Mesenchymal stem cell (in vitro differentiated cells and primary cell): Measurements from ENCODE around the gene PNMA8C. TPM values are rescaled to one million over a fixed set of nuclear protein-coding genes. Genes with fewer than 3 reads are reported as not detected.

Source experiments
- DNase-seq: peaks from one replicate; pipeline ENCODE4 v3.0.0-alpha.2; 2013
- H2AFZ ChIP-seq: one replicate; pipeline ENCODE4 v1.6.1; 2013; ENCODE audit warnings: low read depth, mild to moderate bottlenecking, control low read depth, inconsistent platforms, low read length, moderate library complexity
- H2AK5ac ChIP-seq: 2 replicates; pipeline ENCODE4 v1.6.1; 2013; ENCODE audit warnings: low read length, moderate library complexity, mild to moderate bottlenecking, inconsistent platforms; ENCODE audit not compliant: severe bottlenecking
- H2BK120ac ChIP-seq: one replicate; pipeline ENCODE4 v1.6.1; 2013; ENCODE audit warnings: low read depth, mild to moderate bottlenecking, inconsistent platforms, low read length, moderate library complexity
- H2BK12ac ChIP-seq, 2 experiments: one replicate each; pipeline ENCODE4 v1.6.1; 2013; ENCODE audit warnings: inconsistent platforms in 2 of 2, low read length in 2 of 2, mild to moderate bottlenecking in 2 of 2, moderate library complexity in 2 of 2, control low read depth in 1 of 2
- H2BK15ac ChIP-seq: one replicate; pipeline ENCODE4 v1.6.1; 2013; ENCODE audit warnings: mild to moderate bottlenecking, low read depth, inconsistent platforms; ENCODE audit not compliant: poor library complexity, severe bottlenecking
- H2BK5ac ChIP-seq: 2 replicates; pipeline ENCODE4 v1.6.1; 2013; ENCODE audit warnings: low read depth, mild to moderate bottlenecking, low read length, control low read depth, inconsistent platforms; ENCODE audit not compliant: poor library complexity, severe bottlenecking
- H3K14ac ChIP-seq, 2 experiments: one replicate each; pipeline ENCODE4 v1.6.1; 2013; ENCODE audit warnings: inconsistent platforms in 2 of 2, low read length in 2 of 2, control low read depth in 1 of 2, mild to moderate bottlenecking in 1 of 2, moderate library complexity in 1 of 2
- H3K18ac ChIP-seq, 2 experiments: one replicate each; pipeline ENCODE4 v1.6.1; 2013; ENCODE audit warnings: inconsistent platforms in 2 of 2, low read length in 2 of 2, control low read depth in 1 of 2, low read depth in 1 of 2, mild to moderate bottlenecking in 1 of 2
- H3K23ac ChIP-seq, 2 experiments: one replicate each; pipeline ENCODE4 v1.6.1; 2013; ENCODE audit warnings: inconsistent platforms in 2 of 2, low read length in 2 of 2, mild to moderate bottlenecking in 2 of 2, moderate library complexity in 2 of 2, control low read depth in 1 of 2
- H3K27ac ChIP-seq: 2 replicates; pipeline ENCODE4 v1.5.1; 2013; ENCODE audit warnings: mild to moderate bottlenecking, moderate library complexity, low read length, control low read depth, inconsistent platforms; ENCODE audit not compliant: poor library complexity, severe bottlenecking
- H3K27me3 ChIP-seq, 2 experiments: 2 replicates each; pipeline versions ENCODE4 v1.6.1 to v1.7.0; 2013; ENCODE audit warnings: low read length in 2 of 2, mild to moderate bottlenecking in 2 of 2, moderate library complexity in 2 of 2, control low read depth in 1 of 2, inconsistent platforms in 1 of 2; ENCODE audit not compliant: control insufficient read depth in 1 of 2, insufficient read depth in 1 of 2
- H3K36me3 ChIP-seq, 2 experiments: 2 replicates each; pipeline versions ENCODE4 v1.6.1 to v1.7.0; 2013; ENCODE audit warnings: low read length in 2 of 2, control low read depth in 1 of 2, inconsistent platforms in 1 of 2, low read depth in 1 of 2, mild to moderate bottlenecking in 1 of 2; ENCODE audit not compliant: insufficient read depth in 2 of 2, control insufficient read depth in 1 of 2
- H3K4ac ChIP-seq, 2 experiments: one replicate each; pipeline ENCODE4 v1.6.1; 2013; ENCODE audit warnings: inconsistent platforms in 2 of 2, low read length in 2 of 2, mild to moderate bottlenecking in 2 of 2, moderate library complexity in 2 of 2, control low read depth in 1 of 2, low read depth in 1 of 2
- H3K4me1 ChIP-seq: 2 replicates; pipeline ENCODE4 v1.6.1; 2013; ENCODE audit warnings: low read depth, low read length, control low read depth; ENCODE audit not compliant: control insufficient read depth, insufficient read depth
- H3K4me2 ChIP-seq: 2 replicates; pipeline ENCODE4 v1.6.1; 2013; ENCODE audit warnings: low read length, mild to moderate bottlenecking, inconsistent platforms; ENCODE audit not compliant: poor library complexity, severe bottlenecking
- H3K4me3 ChIP-seq, 2 experiments: 2 replicates each; pipeline versions ENCODE4 v1.5.1 to v1.7.0; 2013; ENCODE audit warnings: low read length in 2 of 2, mild to moderate bottlenecking in 2 of 2, control low read depth in 1 of 2, low read depth in 1 of 2; ENCODE audit not compliant: insufficient read depth in 1 of 2
- H3K79me1 ChIP-seq: replicated peaks from 2 replicates; pipeline ENCODE4 v1.6.1; 2013; ENCODE audit warnings: mild to moderate bottlenecking, control low read depth, low read length, inconsistent platforms; ENCODE audit not compliant: poor library complexity, severe bottlenecking
- H3K9ac ChIP-seq: 2 replicates; pipeline ENCODE4 v1.7.0; 2013; ENCODE audit warnings: mild to moderate bottlenecking, low read length, moderate library complexity
- H3K9me3 ChIP-seq: 2 replicates; pipeline ENCODE4 v1.7.0; 2013; ENCODE audit warnings: mild to moderate bottlenecking, low read length; ENCODE audit not compliant: control insufficient read depth
- H4K8ac ChIP-seq: one replicate; pipeline ENCODE4 v1.6.1; 2013; ENCODE audit warnings: inconsistent platforms, mild to moderate bottlenecking, low read length, moderate library complexity
- H4K91ac ChIP-seq: one replicate; pipeline ENCODE4 v1.6.1; 2013; ENCODE audit warnings: mild to moderate bottlenecking, low read length, inconsistent platforms
- WGBS: methylation state at CpG from one replicate; pipeline ENCODE4 v1.1.7; 2013; ENCODE audit warnings: mixed read lengths; 5-methylcytosine and 5-hydroxymethylcytosine counted together
- polyA plus RNA-seq, 2 experiments: library from polyadenylated mRNA; stranded (reverse); fragments of 200-250 nt; gene quantifications; one replicate each; pipeline ENCODE4 v1.2.3, GENCODE V29; 2013

PNMA8C gene
- 0.03 TPM for polyA plus RNA-seq (2013, experiment 1 of 2)
- polyA plus RNA-seq (2013, experiment 2 of 2) = 0.03 TPM

- Histone ChIP-seq H3K14ac (no peak within 1 kb of the TSS), H3K4me2 (peak within 1 kb of the TSS; percentile 14), H4K91ac (no peak within 1 kb of the TSS), H3K9ac (peak within 1 kb of the TSS; percentile 17), H3K18ac (no peak within 1 kb of the TSS), H2BK5ac (no peak within 1 kb of the TSS), H2AK5ac (no peak within 1 kb of the TSS), H3K79me1 (no peaks in the 10 kb centered on the region), H3K23ac (no peak within 1 kb of the TSS), H3K4me1 (peaks cover 14% of the 10 kb centered on the region), H2BK15ac (no peak within 1 kb of the TSS), H3K36me3 (no peaks in the 10 kb centered on the region), H3K4ac (no peak within 1 kb of the TSS), H3K4me3 (peak within 1 kb of the TSS in 1 of 2 experiments; percentile 65), H4K8ac (no peak within 1 kb of the TSS), H3K27me3 (peaks cover 15 to 43% of the 10 kb centered on the region in 2 experiments), H3K27ac (no peak within 1 kb of the TSS), H2BK120ac (no peak within 1 kb of the TSS), H3K9me3 (no peaks in the 10 kb centered on the region), H2BK12ac (no peak within 1 kb of the TSS), H2AFZ (no peak within 1 kb of the TSS)
- peak; percentile 61 for DNase-seq
- 43% methylated on average over 52 of the region's 52 CpGs for WGBS
These were observed at the start of gene PNMA8C for GRCh38 chr19:46428239-46429135. Gene PNMA8C, minus strand, starts transcription at chr19:46428936. Its CDS starts 577 bp downstream, at chr19:46428359.

- Histone ChIP-seq H3K79me1 (peaks cover 4% of the 10 kb centered on the region), H2BK12ac (no peak overlapping the region), H3K27ac (no peak overlapping the region), H3K36me3 (no peaks in the 10 kb centered on the region), H2BK15ac (no peak overlapping the region), H3K23ac (no peak overlapping the region), H3K4me3 (no peak overlapping the region), H3K9me3 (no peaks in the 10 kb centered on the region), H2AK5ac (no peak overlapping the region), H2BK5ac (no peak overlapping the region), H2BK120ac (no peak overlapping the region), H3K4ac (no peak overlapping the region), H4K91ac (no peak overlapping the region), H3K4me1 (peaks cover 8% of the 10 kb centered on the region), H2AFZ (no peak overlapping the region), H4K8ac (no peak overlapping the region), H3K9ac (peak overlapping the region; percentile 52), H3K18ac (no peak overlapping the region), H3K27me3 (no peaks in the 10 kb centered on the region), H3K4me2 (no peak overlapping the region), H3K14ac (no peak overlapping the region)
- no peak for DNase-seq
- 72% methylated on average over 1 of the region's 2 CpGs for WGBS
These were observed 47.2 kb upstream of the PNMA8C start for GRCh38 chr19:46475986-46476385.

GRCh38 chr19:46474211-46474610 is 45.5 kb upstream of the PNMA8C start:
- 95% methylated on average over 8 of the region's 8 CpGs for WGBS
- Histone ChIP-seq H3K18ac (no peak overlapping the region), H2BK12ac (peak overlapping the region in 1 of 2 experiments; percentile 24), H2BK120ac (no peak overlapping the region), H4K91ac (no peak overlapping the region), H2AFZ (no peak overlapping the region), H3K4me2 (no peak overlapping the region), H4K8ac (no peak overlapping the region), H3K9ac (no peak overlapping the region), H3K14ac (no peak overlapping the region), H2BK15ac (no peak overlapping the region), H3K4ac (no peak overlapping the region), H3K9me3 (no peaks in the 10 kb centered on the region), H2BK5ac (no peak overlapping the region), H3K79me1 (peaks cover 19% of the 10 kb centered on the region), H3K36me3 (peaks cover 0 to 11% of the 10 kb centered on the region in 2 experiments), H3K23ac (no peak overlapping the region), H3K4me1 (peaks cover 19% of the 10 kb centered on the region), H2AK5ac (no peak overlapping the region), H3K27me3 (no peaks in the 10 kb centered on the region), H3K27ac (no peak overlapping the region), H3K4me3 (no peak overlapping the region)
- DNase-seq = no peak

GRCh38 chr19:46472592-46472991 is 43.9 kb upstream of the PNMA8C start:
- Histone ChIP-seq H2BK120ac (no peak overlapping the region), H3K27me3 (no peaks in the 10 kb centered on the region), H4K91ac (no peak overlapping the region), H3K18ac (no peak overlapping the region), H3K9me3 (no peaks in the 10 kb centered on the region), H2AK5ac (no peak overlapping the region), H3K14ac (no peak overlapping the region), H3K4me2 (no peak overlapping the region), H3K4me3 (no peak overlapping the region), H4K8ac (no peak overlapping the region), H3K36me3 (peaks cover 0 to 18% of the 10 kb centered on the region in 2 experiments), H3K9ac (no peak overlapping the region), H3K23ac (no peak overlapping the region), H2BK15ac (no peak overlapping the region), H2BK5ac (no peak overlapping the region), H2AFZ (no peak overlapping the region), H3K4me1 (peaks cover 19% of the 10 kb centered on the region), H3K27ac (no peak overlapping the region), H2BK12ac (no peak overlapping the region), H3K79me1 (peaks cover 19% of the 10 kb centered on the region), H3K4ac (no peak overlapping the region)
- WGBS = 75% methylated on average over 4 of the region's 4 CpGs
- DNase-seq = no peak
